ENCODE measurements around the gene GPX6.

DNA sequence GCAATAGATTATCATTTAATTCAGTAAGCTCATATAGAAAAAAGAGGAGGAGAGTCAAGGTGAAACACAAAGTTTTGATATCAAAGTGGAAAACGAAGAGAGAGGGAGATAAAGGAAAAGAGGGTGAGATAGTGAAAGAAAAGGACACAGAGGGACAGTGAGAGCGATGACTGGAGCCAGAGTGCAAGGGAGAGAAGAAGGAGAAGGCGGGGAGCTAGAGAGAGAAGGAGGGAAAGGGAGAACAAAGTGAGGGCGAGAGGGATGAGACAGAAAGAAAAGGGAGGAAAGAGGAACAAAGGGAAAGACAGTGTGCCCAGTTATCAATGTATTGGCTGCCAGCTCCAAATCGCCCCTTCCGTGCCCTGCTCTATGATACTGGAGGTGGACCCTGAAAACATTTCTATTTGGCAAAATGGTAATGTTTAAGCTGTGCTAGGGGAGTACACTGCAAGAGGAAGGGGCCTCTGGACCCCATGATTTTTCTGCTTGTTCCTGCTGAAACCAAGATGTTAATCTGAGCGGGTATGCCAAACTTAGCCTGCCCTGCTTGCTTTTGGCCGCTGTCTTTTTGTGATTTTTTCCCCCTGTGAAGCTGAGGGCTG is 37.9 kb upstream of the GPX6 start:
- TF ChIP-seq CTCF (IDR thresholded peaks at IDR 0.05) (no peak), POLR2AphosphoS5 (IDR thresholded peaks at IDR 0.05; ENCODE audit: low read depth, low read length) (no peak), TCF7L2 (IDR thresholded peaks at IDR 0.05; ENCODE audit: low read depth, low read length) (no peak)
- TF ChIP-seq, protein P1, sequence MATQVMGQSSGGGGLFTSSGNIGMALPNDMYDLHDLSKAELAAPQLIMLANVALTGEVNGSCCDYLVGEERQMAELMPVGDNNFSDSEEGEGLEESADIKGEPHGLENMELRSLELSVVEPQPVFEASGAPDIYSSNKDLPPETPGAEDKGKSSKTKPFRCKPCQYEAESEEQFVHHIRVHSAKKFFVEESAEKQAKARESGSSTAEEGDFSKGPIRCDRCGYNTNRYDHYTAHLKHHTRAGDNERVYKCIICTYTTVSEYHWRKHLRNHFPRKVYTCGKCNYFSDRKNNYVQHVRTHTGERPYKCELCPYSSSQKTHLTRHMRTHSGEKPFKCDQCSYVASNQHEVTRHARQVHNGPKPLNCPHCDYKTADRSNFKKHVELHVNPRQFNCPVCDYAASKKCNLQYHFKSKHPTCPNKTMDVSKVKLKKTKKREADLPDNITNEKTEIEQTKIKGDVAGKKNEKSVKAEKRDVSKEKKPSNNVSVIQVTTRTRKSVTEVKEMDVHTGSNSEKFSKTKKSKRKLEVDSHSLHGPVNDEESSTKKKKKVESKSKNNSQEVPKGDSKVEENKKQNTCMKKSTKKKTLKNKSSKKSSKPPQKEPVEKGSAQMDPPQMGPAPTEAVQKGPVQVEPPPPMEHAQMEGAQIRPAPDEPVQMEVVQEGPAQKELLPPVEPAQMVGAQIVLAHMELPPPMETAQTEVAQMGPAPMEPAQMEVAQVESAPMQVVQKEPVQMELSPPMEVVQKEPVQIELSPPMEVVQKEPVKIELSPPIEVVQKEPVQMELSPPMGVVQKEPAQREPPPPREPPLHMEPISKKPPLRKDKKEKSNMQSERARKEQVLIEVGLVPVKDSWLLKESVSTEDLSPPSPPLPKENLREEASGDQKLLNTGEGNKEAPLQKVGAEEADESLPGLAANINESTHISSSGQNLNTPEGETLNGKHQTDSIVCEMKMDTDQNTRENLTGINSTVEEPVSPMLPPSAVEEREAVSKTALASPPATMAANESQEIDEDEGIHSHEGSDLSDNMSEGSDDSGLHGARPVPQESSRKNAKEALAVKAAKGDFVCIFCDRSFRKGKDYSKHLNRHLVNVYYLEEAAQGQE (IDR thresholded peaks at IDR 0.05; ENCODE audit: insufficient read depth in 1 of 2, low read depth in 2 of 2, low read length in 1 of 2), result no peak

Measured in Panc1 (cell line).